Sciatic nerve (tissue), 2 donors: ENCODE measurements around the gene IGFBP6. TPM values are rescaled to one million over a fixed set of nuclear protein-coding genes. Genes with fewer than 3 reads are reported as not detected.
A peak's percentile ranks its signal among the peaks of the same experiment; 100 is the strongest.

Experiments used
- ATAC-seq: fragments of 200-7000 bp; cut with Tn5 transposase; one replicate; pipeline ENCODE4 v1.9.1; 2020; ENCODE audit warnings: mild to moderate bottlenecking, moderate library complexity
- DNase-seq: peaks from one replicate; pipeline ENCODE4 v3.0.0-alpha.2; 2020; ENCODE audit warnings: low spot score
- intact Hi-C: fragments of 100-400 bp; cut with DNase I; formaldehyde crosslinking; loops from one replicate; pipeline ENCODE4 v1.14.2; 2022
- total RNA-seq: library from RNA; stranded (reverse); fragmentation: NEBNext Ultra II Directional; extraction: Animal tissue kit (Norgen Biotek cat#: 25700); gene quantifications from one replicate; pipeline ENCODE4 v1.2.1, GENCODE V29; 2021
- donor health status: DM: no; HTN: no; CAD: no.
- donor health status: DM: no; HTN: no; CAD: no.

Gene IGFBP6
- total RNA-seq, 1 donor from 2014 or later: 1,832 TPM

DNA sequence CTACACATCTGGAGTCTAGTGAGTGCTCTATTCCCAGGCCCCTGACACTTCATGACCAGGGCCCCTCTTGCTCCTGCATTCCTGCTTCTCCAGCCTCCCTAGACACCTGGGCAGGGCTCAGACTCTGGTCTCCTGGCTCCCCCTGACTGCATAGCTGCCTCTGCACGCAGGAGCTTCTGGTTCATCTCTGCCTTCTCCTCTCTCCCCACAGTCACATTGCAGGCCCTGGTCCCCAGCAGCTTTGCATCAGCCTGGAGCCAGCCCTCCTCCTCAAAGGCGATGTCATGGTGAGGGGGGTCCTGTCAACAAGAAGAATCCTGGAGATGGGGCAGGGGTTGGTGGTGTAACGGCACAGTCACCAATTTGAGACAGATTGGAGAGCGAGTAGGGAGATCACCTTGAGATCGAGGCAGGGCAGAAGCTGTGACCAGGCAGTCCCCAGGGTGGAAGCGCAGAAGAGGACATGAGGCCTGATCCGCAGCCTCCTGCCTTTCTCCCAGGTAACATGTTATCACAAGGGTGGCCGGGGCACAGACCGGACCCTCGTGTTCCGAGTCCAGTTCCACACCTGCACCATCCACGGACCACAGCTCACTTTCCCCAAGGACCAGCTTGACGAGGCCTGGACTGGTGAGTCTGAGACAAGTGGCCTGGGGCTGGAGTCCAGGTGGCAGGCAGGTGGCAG, 39.5 kb upstream of the IGFBP6 start:
- ATAC-seq (no peak), DNase-seq (peak; percentile 60)

GRCh38 chr12:53058674-53059433, 38.6 kb upstream of the IGFBP6 start:
- DNase-seq (peak; percentile 68), ATAC-seq (no peak)
- intact Hi-C loops: no loop called here

More for the DNA sequence above, 39.5 kb upstream of the IGFBP6 start:
- intact Hi-C loops: no loop called here

GRCh38 chr12:53059434-53060063, 37.9 kb upstream of the IGFBP6 start:
- ATAC-seq: no peak
- intact Hi-C loops: loop anchor here (10.0 kb wide), 1 partner anchor 135 kb away; no protein-coding TSS in a partner anchor
- peak; percentile 61 for DNase-seq

DNA sequence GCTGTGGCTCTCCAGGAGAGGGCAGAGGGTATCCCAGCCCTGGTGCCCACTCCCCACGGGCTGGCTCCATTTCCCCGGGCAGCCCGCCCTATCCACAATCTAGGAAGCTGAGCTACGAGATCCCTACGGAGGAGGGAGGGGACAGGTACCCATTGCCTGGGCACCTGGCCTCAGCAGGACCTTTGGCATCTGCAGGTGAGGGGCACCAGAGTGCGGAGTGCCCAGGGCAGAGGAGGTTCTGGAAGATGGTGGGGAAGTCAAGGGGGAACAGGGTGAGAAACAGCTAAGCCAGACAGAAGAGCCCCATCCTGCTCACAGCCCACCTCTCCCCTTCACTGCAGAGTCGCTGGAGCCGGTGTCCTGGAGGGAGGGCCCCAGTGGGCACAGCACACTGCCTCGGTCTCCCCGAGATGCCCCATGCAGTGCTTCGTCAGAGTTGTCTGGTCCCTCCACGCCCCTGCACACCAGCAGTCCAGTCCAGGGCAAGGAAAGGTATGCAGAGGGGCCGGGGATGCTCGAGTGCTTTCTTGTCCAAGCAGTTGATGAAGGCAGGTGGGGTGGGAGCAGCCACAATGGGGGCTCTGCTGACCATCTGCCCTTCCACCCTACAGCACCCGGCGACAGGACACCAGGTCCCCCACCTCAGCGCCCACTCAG, 37.3 kb upstream of the IGFBP6 start:
- ATAC-seq (no peak), DNase-seq (peak; percentile 58)
- intact Hi-C loops: loop anchor here (10.0 kb wide), 1 partner anchor 135 kb away; no protein-coding TSS in a partner anchor

GRCh38 chr12:53060721-53061276, 36.7 kb upstream of the IGFBP6 start:
- DNase-seq: peak; percentile 74
- no peak for ATAC-seq
- intact Hi-C loops: loop anchor here (10.0 kb wide), 1 partner anchor 134 kb away; no protein-coding TSS in a partner anchor

- ATAC-seq: no peak
- DNase-seq: peak; percentile 72
- intact Hi-C loops: loop anchor here (10.0 kb wide), 1 partner anchor 133 kb away; no protein-coding TSS in a partner anchor
Observed at GRCh38 chr12:53061404-53062010, 36.0 kb upstream of the IGFBP6 start.

- intact Hi-C loops: loop anchor here (10.0 kb wide), 1 partner anchor 133 kb away; no protein-coding TSS in a partner anchor
- DNase-seq (peak; percentile 63), ATAC-seq (no peak)
Observed at GRCh38 chr12:53062011-53062961, 35.2 kb upstream of the IGFBP6 start.

- ATAC-seq (no peak), DNase-seq (peak; percentile 60)
- intact Hi-C loops: loop anchor here (10.0 kb wide), 1 partner anchor 132 kb away; no protein-coding TSS in a partner anchor
Observed at GRCh38 chr12:53062977-53063707, 34.3 kb upstream of the IGFBP6 start.

DNA sequence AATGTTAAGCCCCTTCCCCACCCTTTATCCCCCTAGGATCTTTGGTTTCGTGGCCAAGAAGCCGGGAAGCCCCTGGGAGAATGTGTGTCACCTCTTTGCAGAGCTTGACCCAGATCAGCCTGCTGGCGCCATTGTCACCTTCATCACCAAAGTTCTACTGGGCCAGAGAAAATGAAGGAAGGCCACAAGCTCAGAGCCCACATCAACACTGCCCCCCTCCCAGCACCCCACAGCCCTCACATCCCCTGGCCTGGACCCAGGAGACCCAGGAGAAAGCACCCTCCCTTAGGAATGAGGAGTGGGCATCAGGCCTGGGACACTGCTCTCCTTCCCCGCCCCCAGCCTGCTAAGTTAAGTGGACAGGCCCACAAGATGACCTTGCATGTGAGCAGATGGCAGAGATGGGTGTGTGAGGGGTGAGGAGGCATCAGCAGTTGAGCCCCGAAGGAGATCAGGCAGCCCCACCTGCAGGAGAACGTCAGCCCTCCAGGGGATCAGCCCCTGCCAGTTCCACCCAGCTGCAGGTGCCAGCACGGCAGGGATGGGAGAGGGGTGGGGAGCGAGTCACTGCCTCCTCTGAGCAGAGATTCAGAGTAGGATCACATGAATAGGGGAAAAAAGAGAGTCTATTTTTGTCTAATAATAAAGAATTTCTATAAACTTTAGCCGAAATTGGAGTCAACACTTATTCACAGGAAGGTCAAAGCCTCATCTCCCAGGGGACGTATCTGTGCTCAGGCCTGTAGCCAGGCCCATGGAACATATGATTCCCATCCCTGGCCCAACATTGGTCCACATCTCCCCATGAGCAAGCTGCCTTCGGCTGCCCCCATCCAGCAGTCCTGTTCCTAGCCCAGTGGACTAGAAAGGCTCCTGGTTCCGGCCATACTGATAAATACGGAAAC, 33.5 kb upstream of the IGFBP6 start:
- intact Hi-C loops: loop anchor here (10.0 kb wide), 1 partner anchor 131 kb away; no protein-coding TSS in a partner anchor

DNA sequence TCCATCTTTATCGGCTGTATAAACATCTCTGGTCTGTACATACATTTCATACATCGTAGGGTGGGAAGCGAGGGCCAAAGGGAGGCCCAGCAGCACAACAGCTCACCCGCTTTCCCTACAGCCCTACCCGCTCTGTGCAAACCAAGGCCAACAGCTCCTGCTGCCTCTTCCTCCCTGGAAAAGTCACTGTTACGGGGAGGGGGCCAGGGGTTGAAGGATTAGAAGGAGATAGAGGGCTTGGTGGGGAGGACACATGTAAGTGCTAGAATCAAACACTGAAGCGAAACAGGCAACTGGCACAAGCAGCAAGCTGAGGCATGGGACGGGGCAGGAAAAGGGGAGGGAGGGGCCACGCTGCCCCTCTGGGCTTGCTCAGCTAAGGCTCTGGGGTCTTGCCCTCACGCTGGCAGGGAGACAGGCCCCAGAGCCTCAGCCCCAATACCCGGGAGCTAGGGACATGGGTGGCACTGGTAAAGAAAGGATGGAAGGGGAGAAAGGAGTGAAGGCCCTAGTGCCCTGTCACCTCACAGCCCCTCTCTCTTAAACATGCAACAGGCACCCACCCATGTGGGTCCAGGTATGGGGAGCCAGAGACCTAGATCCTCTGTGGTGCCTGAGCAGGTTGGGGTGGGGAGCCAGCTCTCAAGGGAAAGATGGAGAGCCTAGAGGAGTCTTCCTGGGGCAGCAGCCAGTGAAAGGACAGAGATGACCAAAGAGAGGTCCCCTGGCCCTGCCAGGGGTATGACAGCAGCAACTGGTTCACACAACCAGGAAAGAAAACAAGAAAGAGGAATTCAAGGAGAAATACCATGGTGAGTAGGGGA, 32.6 kb upstream of the IGFBP6 start:
- DNase-seq: peak; percentile 65
- peak; percentile 0 for ATAC-seq

More for the DNA sequence above, 33.5 kb upstream of the IGFBP6 start:
- ATAC-seq (peak; percentile 72), DNase-seq (peak; percentile 84)

DNA sequence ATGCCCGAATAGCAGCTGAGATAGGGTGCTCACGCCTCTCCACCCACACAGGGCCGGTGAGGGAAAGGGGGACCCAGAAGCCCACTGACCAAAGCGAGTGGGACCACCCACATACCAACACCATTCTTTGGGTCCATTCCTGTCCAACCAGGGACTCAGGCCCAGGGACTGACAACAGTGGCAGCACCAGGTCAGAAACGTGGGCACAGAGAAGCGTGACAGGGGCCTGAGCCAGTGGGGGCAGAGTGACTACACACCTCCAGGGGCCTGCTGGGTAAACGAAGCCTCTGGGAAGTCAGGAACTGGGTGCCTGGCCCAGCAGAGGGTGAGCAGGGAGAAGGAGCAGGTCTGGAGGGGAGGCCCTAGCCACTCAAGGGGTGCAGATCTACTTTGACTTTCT, 32.0 kb upstream of the IGFBP6 start:
- ATAC-seq: no peak
- intact Hi-C loops: loop anchor here (5.0 to 10.0 kb wide), 2 partner anchors 37 to 129 kb away; partner anchors contain the start of gene SOAT2

More for the DNA sequence above, 32.6 kb upstream of the IGFBP6 start:
- intact Hi-C loops: loop anchor here (5.0 to 10.0 kb wide), 2 partner anchors 37 to 130 kb away; partner anchors contain the start of gene SOAT2

GRCh38 chr12:53065975-53066931, 31.2 kb upstream of the IGFBP6 start:
- DNase-seq (peak; percentile 94), ATAC-seq (peak; percentile 52)
- intact Hi-C loops: loop anchor here (5.0 to 10.0 kb wide), 2 partner anchors 36 to 129 kb away; partner anchors contain the start of gene SOAT2

More for the DNA sequence above, 32.0 kb upstream of the IGFBP6 start:
- peak; percentile 68 for DNase-seq
